ENCODE results near the gene CHAT.

DNA sequence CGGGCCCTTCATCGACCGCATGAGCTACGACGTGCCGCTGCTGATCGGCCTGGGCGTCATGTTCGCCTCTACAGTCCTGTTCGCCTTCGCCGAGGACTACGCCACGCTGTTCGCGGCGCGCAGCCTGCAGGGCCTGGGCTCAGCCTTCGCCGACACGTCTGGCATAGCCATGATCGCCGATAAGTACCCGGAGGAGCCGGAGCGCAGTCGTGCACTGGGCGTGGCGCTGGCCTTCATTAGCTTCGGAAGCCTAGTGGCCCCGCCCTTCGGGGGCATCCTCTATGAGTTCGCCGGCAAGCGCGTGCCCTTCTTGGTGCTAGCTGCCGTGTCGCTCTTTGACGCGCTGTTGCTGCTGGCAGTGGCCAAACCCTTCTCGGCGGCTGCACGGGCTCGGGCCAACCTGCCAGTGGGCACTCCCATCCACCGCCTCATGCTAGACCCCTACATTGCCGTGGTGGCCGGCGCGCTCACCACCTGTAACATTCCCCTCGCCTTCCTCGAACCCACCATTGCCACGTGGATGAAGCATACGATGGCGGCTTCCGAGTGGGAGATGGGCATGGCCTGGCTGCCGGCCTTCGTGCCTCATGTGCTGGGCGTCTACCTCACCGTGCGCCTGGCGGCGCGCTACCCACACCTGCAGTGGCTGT, 2.5 kb upstream of the CHAT start:
- TF ChIP-seq, protein P1, sequence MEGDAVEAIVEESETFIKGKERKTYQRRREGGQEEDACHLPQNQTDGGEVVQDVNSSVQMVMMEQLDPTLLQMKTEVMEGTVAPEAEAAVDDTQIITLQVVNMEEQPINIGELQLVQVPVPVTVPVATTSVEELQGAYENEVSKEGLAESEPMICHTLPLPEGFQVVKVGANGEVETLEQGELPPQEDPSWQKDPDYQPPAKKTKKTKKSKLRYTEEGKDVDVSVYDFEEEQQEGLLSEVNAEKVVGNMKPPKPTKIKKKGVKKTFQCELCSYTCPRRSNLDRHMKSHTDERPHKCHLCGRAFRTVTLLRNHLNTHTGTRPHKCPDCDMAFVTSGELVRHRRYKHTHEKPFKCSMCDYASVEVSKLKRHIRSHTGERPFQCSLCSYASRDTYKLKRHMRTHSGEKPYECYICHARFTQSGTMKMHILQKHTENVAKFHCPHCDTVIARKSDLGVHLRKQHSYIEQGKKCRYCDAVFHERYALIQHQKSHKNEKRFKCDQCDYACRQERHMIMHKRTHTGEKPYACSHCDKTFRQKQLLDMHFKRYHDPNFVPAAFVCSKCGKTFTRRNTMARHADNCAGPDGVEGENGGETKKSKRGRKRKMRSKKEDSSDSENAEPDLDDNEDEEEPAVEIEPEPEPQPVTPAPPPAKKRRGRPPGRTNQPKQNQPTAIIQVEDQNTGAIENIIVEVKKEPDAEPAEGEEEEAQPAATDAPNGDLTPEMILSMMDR (IDR thresholded peaks at IDR 0.05): no peak
- no peak for TF ChIP-seq POLR2A (IDR thresholded peaks at IDR 0.05)
